Duodenal mucosa (tissue), 2 donors: ENCODE data around the gene CMIP.

Experiments used
- H3K27ac ChIP-seq: one replicate; pipeline ENCODE4 v1.7.0; 2013; ENCODE audit warnings: low read depth, low read length
- H3K27me3 ChIP-seq, 2 donors: one replicate each; pipeline ENCODE4 v1.7.0; 2013; ENCODE audit warnings: low read length in 2 of 2, control low read depth in 1 of 2; ENCODE audit not compliant: insufficient read depth in 2 of 2, control insufficient read depth in 1 of 2
- H3K36me3 ChIP-seq, 2 donors: one replicate each; pipeline ENCODE4 v1.7.0; 2013; ENCODE audit warnings: low read length in 2 of 2, control low read depth in 1 of 2; ENCODE audit not compliant: insufficient read depth in 2 of 2, control insufficient read depth in 1 of 2
- H3K4me1 ChIP-seq, 2 donors: one replicate each; pipeline ENCODE4 v1.7.0; 2013; ENCODE audit warnings: low read length in 2 of 2, control low read depth in 1 of 2; ENCODE audit not compliant: insufficient read depth in 2 of 2, control insufficient read depth in 1 of 2
- H3K4me3 ChIP-seq, 2 donors: one replicate each; pipeline ENCODE4 v1.7.0; 2013; ENCODE audit warnings: low read length in 2 of 2, low read depth in 1 of 2
- H3K9ac ChIP-seq, 2 donors: one replicate each; pipeline ENCODE4 v1.7.0; 2013; ENCODE audit warnings: low read length in 2 of 2, low read depth in 1 of 2
- H3K9me3 ChIP-seq, 2 donors: one replicate each; pipeline ENCODE4 v1.7.0; 2013; ENCODE audit warnings: low read length in 2 of 2, control low read depth in 1 of 2; ENCODE audit not compliant: control insufficient read depth in 1 of 2

Gene CMIP

DNA sequence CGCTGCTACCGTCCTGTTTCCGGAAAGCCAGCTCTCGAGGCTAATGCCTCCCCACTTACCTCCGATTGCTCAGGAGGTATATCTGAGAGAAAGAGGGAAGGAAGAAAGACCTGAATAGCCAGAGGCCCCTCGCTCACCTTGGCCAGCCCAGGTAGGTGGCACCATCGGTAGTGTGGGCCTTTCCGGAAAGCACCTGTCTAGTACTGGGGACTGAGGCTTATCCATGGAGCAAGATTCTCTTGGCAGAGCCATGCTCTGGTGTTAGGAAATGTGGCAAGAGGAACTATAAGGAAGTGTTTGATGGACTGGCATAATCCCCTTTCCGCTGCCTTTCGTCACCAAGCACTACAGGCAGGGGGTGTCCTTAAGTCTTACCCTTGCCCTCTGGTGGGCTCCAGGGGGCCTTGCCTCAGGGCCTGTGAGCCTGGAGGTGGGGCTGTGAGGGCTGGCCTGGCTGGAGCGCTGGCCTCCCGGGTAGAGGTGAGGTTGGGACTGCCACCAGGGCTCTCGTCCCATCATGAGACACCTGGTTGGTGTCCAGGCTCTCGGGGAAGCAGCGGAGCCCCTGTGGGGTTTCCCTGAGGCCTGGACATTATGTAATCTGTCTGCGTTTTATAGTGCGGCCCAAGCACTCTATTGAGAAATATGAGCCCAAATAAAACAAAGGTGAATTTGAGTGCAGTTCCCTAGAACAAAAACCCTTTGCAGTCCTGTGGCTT, 2.9 kb downstream of the CMIP start:
- Histone ChIP-seq H3K9me3 (no peaks in the 10 kb centered on the region), H3K9ac (peak overlapping the region; percentile 92 to 98), H3K27me3 (no peaks in the 10 kb centered on the region), H3K4me1 (peaks cover 60 to 62% of the 10 kb centered on the region in 2 donors), H3K4me3 (peak overlapping the region; percentile 88 to 90), H3K27ac (peak overlapping the region; percentile 87), H3K36me3 (no peaks in the 10 kb centered on the region)

DNA sequence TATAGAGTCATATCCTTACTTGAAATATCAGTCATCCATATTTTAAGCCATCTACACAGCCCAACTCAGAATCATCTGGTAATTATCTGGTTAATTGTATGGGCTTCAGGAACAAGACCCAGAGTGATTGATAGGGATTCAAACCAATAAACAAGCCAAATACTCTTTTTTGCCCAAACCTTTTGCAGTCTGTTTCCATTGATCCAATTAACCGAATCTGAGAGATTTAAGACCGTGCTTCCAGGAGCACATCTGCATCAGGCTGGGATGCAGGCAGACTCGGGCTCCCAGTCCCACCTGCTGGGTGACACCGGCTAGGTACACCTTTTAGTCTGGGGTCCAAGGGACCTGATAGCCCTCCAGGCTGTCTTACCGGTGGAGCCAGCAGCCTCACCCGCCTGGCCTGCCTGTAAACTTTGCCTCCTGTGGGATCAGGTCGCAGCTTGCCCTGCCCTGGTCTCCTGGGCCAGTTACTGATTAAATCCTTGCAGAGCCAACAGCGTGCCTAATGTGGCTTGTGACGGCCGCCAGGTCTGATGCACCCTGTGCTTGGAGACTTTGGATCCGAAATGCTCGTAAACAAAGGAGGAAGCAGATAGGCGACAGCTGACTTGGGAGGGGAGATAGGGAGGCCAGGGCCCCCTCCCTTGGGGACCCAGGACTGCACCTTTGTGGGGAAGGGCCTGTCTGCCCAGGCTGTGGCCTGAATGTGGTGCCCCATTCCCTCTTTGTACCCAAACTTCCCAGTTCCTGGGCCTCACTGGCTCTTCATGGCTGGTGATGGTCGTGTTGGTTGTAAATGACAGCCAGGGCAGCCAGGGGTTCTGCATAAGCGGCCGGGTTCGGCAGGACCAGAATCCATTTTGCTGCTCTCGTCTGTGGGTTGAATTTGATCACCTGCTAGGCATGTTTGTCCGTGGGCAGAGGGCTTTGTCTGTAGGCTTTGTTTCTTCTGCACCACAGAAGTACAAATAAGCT, 3.8 kb downstream of the CMIP start:
- peak overlapping the region; percentile 88 to 90 for H3K4me3 ChIP-seq
- H3K36me3 ChIP-seq, result no peaks in the 10 kb centered on the region
- no peaks in the 10 kb centered on the region for H3K9me3 ChIP-seq
- peak overlapping the region; percentile 92 to 98 for H3K9ac ChIP-seq
- no peaks in the 10 kb centered on the region for H3K27me3 ChIP-seq
- peaks cover 66 to 67% of the 10 kb centered on the region in 2 donors for H3K4me1 ChIP-seq
- H3K27ac ChIP-seq, result peak overlapping the region; percentile 87

DNA sequence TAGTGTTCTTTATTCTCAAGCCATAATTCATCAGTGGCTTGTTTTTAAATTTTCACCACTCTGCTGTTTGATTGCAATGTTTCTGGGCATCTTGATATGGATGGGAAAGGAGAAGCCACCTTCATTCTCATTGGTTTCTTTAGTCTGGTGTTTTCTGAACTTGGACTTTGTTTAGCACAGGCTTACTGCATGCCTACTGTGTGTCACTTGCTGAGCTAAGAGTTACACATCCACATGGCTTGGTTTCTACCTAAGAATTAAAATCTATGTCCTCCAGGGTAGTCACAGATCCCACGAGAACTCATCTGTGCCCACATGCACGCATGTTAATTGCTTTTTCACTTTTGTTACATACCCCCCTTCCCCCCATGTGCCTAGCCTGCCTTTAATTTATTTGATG, 4.6 kb downstream of the CMIP start:
- no peaks in the 10 kb centered on the region for H3K9me3 ChIP-seq
- peak overlapping the region; percentile 45 to 88 for H3K4me3 ChIP-seq
- H3K9ac ChIP-seq, result peak overlapping the region; percentile 18 to 98
- no peaks in the 10 kb centered on the region for H3K27me3 ChIP-seq
- H3K4me1 ChIP-seq, result peaks cover 66 to 68% of the 10 kb centered on the region in 2 donors
- H3K36me3 ChIP-seq, result no peaks in the 10 kb centered on the region
- H3K27ac ChIP-seq, result peak overlapping the region; percentile 87

DNA sequence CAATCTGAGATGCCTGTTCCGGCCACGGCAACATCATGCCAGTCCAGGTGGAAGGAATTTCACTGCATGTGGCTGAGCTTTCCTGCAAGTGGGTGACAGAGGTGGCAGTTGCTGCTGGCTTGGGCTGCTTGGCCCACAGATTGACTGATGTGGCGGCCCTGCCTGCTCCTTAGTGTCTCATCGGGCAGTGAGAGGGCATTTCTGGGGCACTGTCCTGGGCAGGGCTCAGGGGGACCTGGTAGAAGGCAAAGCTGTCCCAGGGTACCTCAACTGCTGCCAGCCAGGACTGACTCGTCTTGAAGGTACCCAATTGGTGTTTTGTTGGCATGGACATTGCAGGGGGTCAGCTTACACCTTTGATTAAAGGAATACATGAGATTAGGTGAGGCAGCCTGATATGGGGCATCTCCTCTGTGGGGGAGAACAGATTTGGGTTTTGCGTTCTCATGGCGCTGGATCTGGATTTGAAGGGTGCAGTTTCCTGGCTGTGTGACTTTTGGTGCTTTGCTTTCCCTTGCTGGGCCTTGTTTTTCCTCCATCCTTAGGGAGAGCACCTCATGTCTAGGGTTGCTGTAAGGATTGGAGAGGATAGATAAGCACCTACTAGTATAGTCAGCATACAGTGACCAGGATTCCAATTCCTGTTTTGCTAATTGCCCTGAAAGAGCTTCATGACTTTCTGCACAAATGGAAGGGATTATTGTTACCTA, 5.4 kb downstream of the CMIP start:
- Histone ChIP-seq H3K9ac (peak overlapping the region in 1 of 2 donors; percentile 18), H3K27ac (peak overlapping the region; percentile 52)

DNA sequence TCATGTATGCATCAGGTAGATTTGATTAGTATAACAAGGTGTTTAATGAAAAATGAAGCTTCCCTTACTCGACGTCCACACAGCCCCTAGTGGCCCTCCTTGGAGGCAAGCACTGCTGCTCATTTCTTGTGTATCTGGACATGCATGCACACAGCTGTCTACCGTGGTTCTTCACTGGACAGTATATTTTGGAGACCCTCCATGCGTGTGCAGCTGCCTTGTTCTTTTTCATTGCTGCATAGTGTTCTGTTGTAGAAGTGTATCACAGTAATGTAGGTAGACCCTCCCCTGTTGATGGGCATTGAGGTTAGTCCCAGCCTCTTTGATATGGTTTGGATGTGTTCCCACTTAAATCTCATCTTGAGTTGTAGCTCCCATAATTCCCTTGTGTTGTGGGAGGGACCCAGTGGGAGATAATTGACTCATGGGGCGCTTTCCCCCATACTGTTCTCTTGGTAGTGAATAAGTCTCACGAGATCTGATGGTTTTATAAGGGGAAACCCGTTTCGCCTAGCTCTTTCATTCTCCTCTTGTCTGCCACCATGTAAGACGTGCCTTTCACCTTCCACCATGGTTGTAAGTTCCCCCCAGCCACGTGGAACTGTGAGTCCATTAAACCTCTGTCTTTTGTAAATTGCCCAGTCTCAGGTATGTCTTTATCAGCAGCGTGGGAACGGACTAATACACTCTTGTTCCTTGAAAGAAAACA, 6.3 kb downstream of the CMIP start:
- no peaks in the 10 kb centered on the region for H3K36me3 ChIP-seq
- no peaks in the 10 kb centered on the region for H3K27me3 ChIP-seq
- peak overlapping the region; percentile 58 to 63 for H3K9ac ChIP-seq
- H3K4me1 ChIP-seq, result peaks cover 76 to 85% of the 10 kb centered on the region in 2 donors
- H3K27ac ChIP-seq, result peak overlapping the region; percentile 80
- H3K9me3 ChIP-seq, result no peaks in the 10 kb centered on the region
- no peak overlapping the region for H3K4me3 ChIP-seq

More for the DNA sequence above, 5.4 kb downstream of the CMIP start:
- H3K4me1 ChIP-seq, result peaks cover 67 to 76% of the 10 kb centered on the region in 2 donors
- H3K4me3 ChIP-seq, result peak overlapping the region in 1 of 2 donors; percentile 45
- H3K9me3 ChIP-seq, result no peaks in the 10 kb centered on the region
- no peaks in the 10 kb centered on the region for H3K36me3 ChIP-seq
- H3K27me3 ChIP-seq, result no peaks in the 10 kb centered on the region

DNA sequence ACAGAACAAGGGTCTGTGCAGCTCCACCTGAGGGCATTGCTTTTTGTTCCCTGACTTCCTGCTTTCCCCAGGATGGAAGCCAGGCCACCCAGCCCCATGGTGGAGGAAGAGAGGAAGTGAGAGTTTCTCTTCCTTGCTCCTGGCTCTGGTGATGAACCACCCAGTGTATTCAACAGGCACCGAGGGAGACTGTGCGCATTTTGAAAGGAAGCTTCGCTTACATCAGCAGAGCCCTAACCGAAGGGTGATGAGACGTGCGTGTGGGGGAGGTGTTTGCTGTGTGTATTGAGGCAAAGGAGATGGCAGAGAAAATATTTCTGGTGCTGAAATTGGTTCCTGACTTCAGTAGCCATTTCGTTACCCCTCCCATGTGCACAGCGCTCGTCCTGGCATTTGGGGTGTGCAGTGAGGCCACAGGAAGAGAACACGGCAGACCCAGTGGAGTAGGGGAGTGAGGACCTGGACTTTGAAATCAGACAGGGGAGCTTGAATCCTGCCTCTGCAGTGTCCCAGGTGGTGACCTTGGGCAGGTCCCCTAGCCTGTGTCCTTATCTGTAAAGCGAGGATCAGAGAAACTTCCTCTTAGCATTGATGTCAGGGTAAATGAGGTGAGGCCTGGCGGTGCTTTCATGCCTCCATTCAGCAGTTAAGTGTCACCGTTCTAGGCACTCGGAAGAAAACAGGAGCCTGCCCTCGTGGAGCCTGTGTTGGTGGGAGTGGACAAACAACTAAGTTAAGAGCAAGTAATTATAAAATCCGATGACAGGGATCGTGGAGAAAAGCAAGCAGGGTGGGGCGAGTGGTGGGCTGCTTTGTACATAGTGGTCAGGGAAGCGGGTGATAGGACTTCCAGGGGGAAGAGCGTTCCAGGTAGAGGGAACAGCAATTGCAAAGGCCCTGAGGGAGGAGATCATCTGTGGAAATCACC, 7.4 kb downstream of the CMIP start:
- H3K36me3 ChIP-seq, result peaks cover 0 to 6% of the 10 kb centered on the region in 2 donors
- no peaks in the 10 kb centered on the region for H3K9me3 ChIP-seq
- peak overlapping the region; percentile 58 to 63 for H3K9ac ChIP-seq
- H3K27me3 ChIP-seq, result no peaks in the 10 kb centered on the region
- H3K4me3 ChIP-seq, result peak overlapping the region; percentile 46 to 50
- H3K4me1 ChIP-seq, result peaks cover 84 to 95% of the 10 kb centered on the region in 2 donors
- H3K27ac ChIP-seq, result peak overlapping the region; percentile 80

DNA sequence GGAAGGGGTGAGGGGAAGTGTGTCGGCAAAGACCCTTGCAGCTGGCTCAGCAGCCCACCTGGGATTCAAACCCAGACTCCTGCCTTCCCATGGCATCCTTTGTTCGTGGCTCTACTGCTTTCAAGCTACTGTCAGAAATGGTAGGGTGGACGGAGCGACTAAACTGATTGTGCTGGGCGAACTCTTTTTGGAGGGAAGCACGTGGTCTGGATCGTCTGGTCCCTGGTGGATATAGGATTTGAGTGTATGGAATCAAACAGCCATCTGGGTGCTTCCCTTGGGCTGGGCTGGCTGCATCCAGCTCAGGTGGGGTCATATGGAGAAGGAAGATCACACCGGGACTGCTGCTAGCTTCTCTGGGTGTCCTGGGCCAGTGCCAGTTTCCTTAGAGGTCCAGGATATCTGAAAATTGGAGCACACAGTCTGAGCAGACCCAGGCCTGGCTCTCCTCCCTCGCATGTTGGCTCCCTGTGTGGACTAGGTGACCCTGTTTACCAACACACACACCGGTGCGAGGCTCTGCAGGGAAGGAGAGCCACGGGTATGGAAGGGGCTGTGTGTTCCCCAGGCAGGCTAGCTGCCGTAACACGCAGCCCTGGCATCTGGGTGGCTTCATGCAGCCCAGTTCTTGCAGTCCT, 8.6 kb downstream of the CMIP start:
- H3K27ac ChIP-seq, result no peak overlapping the region

DNA sequence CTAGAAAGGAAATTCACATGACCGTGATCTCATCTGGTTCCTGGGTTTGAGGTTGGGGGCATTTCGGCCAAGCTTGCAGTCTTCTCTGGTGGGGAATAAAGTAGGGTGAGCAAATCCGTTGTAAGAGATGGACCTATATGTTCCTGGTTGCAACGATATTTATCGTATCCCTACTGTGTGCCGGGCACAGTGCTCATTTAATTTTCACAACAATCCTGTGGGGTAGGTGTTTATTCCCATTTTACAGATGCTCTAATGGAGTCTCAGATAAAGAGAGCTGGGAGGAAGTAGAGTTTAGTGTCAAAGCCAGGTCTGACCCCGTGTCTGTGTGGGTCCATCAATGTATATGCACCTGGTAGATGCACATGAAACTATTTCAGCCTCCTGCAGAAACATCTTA, 9.4 kb downstream of the CMIP start:
- Histone ChIP-seq H3K27ac (no peak overlapping the region), H3K27me3 (no peaks in the 10 kb centered on the region), H3K36me3 (peaks cover 3 to 12% of the 10 kb centered on the region in 2 donors), H3K4me1 (peaks cover 86 to 99% of the 10 kb centered on the region in 2 donors), H3K9me3 (no peaks in the 10 kb centered on the region), H3K4me3 (no peak overlapping the region), H3K9ac (no peak overlapping the region)

More for the DNA sequence above, 8.6 kb downstream of the CMIP start:
- Histone ChIP-seq H3K9me3 (no peaks in the 10 kb centered on the region), H3K4me1 (peaks cover 86 to 99% of the 10 kb centered on the region in 2 donors), H3K4me3 (peak overlapping the region; percentile 7 to 21), H3K9ac (peak overlapping the region; percentile 16 to 58), H3K27me3 (no peaks in the 10 kb centered on the region), H3K36me3 (peaks cover 0 to 6% of the 10 kb centered on the region in 2 donors)
